Cardiac muscle cell (in vitro differentiated cells and primary cell): ENCODE results near the gene ALG11. TPM values are rescaled to one million over a fixed set of nuclear protein-coding genes. Genes with fewer than 3 reads are reported as not detected.

Experiments used
- DNase-seq, 2 donors: peaks; one replicate each; pipeline versions ENCODE4 v3.0.0 to v3.0.0-alpha.2; 2010 to 2017; ENCODE audit warnings: low read depth in 1 of 2, low spot score in 1 of 2
- H3K27ac ChIP-seq: fragments of 200-600 bp; sonication (generic); 2 replicates; pipeline ENCODE4 v1.5.1; 2016
- H3K27me3 ChIP-seq: fragments of 200-600 bp; sonication (generic); 2 replicates; pipeline ENCODE4 v1.6.0; 2016; ENCODE audit warnings: control low read depth
- H3K36me3 ChIP-seq: fragments of 200-600 bp; sonication (generic); 2 replicates; pipeline ENCODE4 v1.5.1; 2016; ENCODE audit warnings: control low read depth
- H3K4me1 ChIP-seq: fragments of 200-600 bp; sonication (generic); 2 replicates; pipeline ENCODE4 v1.8.1; 2017; ENCODE audit warnings: low read depth, mild to moderate bottlenecking, mixed run types
- H3K4me3 ChIP-seq: fragments of 200-600 bp; sonication (generic); 2 replicates; pipeline ENCODE4 v1.5.1; 2016; ENCODE audit warnings: mild to moderate bottlenecking
- H3K9me3 ChIP-seq: fragments of 200-600 bp; sonication (generic); 2 replicates; pipeline ENCODE4 v1.5.1; 2017; ENCODE audit warnings: low read depth, mild to moderate bottlenecking, control low read depth
- polyA plus RNA-seq: library from polyadenylated mRNA; unstranded; fragments of >200 nt; fragmentation: Nextera tagmentation; extraction: Ambion mirVana; gene quantifications from 2 replicates; pipeline ENCODE4 v1.2.1, GENCODE V29; 2016
- total RNA-seq: library from RNA; depleted of rRNA; stranded (reverse); fragments of >200 nt; gene quantifications from 2 replicates; pipeline ENCODE4 v1.2.3, GENCODE V29; 2016
- TF ChIP-seq, protein P1 (sequence below): IDR thresholded peaks from 2 replicates; pipeline ENCODE4 v1.5.1; 2012; ENCODE audit warnings: low read depth, mild to moderate bottlenecking, low read length

Gene ALG11
- total and polyA plus RNA-seq, 2 experiments from 2014 or later, result 24.8 to 27.8 TPM

DNA sequence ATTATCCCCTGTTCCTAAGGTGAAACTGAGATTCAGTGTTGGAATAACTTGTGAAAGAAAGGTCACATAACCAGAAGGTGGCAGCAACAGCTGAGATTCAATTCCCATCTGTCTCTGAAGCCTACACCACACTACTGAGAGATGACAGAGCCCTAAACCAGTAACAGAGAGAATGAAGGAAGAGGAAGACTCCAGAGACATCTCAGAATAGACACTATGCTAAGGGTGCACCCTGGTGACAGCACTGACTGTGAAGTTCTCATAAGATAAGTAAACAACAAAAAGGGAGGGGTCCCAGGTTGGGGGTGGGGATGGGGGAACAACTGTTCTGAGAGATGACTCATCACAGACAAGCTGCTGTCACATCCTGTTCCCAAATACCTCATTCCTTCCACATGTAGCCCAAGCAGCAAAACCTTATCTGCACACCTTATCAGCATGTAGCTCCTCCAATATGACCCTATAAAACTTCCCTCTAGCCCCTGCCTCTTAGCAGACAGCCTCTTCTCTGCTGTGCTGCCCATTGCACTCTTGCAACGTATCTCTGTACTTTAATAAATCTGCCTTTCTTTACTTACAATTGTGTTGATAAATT lies 58.8 kb downstream of the ALG11 start:
- TF ChIP-seq, protein P1, sequence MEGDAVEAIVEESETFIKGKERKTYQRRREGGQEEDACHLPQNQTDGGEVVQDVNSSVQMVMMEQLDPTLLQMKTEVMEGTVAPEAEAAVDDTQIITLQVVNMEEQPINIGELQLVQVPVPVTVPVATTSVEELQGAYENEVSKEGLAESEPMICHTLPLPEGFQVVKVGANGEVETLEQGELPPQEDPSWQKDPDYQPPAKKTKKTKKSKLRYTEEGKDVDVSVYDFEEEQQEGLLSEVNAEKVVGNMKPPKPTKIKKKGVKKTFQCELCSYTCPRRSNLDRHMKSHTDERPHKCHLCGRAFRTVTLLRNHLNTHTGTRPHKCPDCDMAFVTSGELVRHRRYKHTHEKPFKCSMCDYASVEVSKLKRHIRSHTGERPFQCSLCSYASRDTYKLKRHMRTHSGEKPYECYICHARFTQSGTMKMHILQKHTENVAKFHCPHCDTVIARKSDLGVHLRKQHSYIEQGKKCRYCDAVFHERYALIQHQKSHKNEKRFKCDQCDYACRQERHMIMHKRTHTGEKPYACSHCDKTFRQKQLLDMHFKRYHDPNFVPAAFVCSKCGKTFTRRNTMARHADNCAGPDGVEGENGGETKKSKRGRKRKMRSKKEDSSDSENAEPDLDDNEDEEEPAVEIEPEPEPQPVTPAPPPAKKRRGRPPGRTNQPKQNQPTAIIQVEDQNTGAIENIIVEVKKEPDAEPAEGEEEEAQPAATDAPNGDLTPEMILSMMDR, result peak; percentile 30
- H3K9me3 ChIP-seq, result no peaks in the 10 kb centered on the region
- H3K4me3 ChIP-seq, result no peak overlapping the region
- H3K4me1 ChIP-seq, result no peaks in the 10 kb centered on the region
- H3K27ac ChIP-seq, result no peak overlapping the region
- no peaks in the 10 kb centered on the region for H3K36me3 ChIP-seq
- H3K27me3 ChIP-seq, result no peaks in the 10 kb centered on the region
- peak in 1 of 2 donors; percentile 48 for DNase-seq

Other genes with a start within 250 kb of the ALG11 start
- gene DHRS12, start 208.2 kb upstream of the ALG11 start, total RNA-seq, result 2.9 and 5.5 TPM in 2 replicates
- 11.6 and 15.7 TPM in 2 replicates for gene DHRS12, start 208.2 kb upstream of the ALG11 start, polyA plus RNA-seq
- gene TMEM272, start 167.2 kb upstream of the ALG11 start, total RNA-seq, result 0.11 and 0.12 TPM in 2 replicates
- gene TMEM272, start 167.2 kb upstream of the ALG11 start, polyA plus RNA-seq, result not detected in 2 replicates
- not detected in 2 replicates for gene CCDC70, start 150.4 kb upstream of the ALG11 start, total RNA-seq
- 0.15 TPM in 1 of 2 replicates, not detected in the other for gene CCDC70, start 150.4 kb upstream of the ALG11 start, polyA plus RNA-seq
- gene ATP7B, start 948 bp upstream of the ALG11 start, total RNA-seq, result 9.1 and 14.4 TPM in 2 replicates
- 3.9 and 4.9 TPM in 2 replicates for gene ATP7B, start 948 bp upstream of the ALG11 start, polyA plus RNA-seq
- 9.5 and 12.6 TPM in 2 replicates for gene UTP14C, start 12.3 kb downstream of the ALG11 start, total RNA-seq
- 8.0 TPM in 2 replicates for gene UTP14C, start 12.3 kb downstream of the ALG11 start, polyA plus RNA-seq
- 0.33 TPM in 1 of 2 replicates, not detected in the other for gene NEK5, start 116.7 kb downstream of the ALG11 start, total RNA-seq
- 0.34 and 0.71 TPM in 2 replicates for gene NEK5, start 116.7 kb downstream of the ALG11 start, polyA plus RNA-seq
- 14.2 and 16.1 TPM in 2 replicates for gene NEK3, start 147.2 kb downstream of the ALG11 start, total RNA-seq
- 18.3 and 20.6 TPM in 2 replicates for gene NEK3, start 147.2 kb downstream of the ALG11 start, polyA plus RNA-seq